ENCODE measurements around the gene ABCA8. TPM values are rescaled to one million over a fixed set of nuclear protein-coding genes. Genes with fewer than 3 reads are reported as not detected.

The ABCA8 gene
- total RNA-seq, 1 donor from 2014 or later = 52.9 TPM

- no peak for DNase-seq
- no peak for ATAC-seq (ENCODE audit: poor library complexity)
- intact Hi-C loops (cut with DNase I) = no loop called here
These were observed 63.0 kb downstream of the ABCA8 start for GRCh38 chr17:68892193-68892592.

- DNase-seq (no peak), ATAC-seq (ENCODE audit: poor library complexity) (no peak)
- intact Hi-C loops (cut with DNase I) = no loop called here
These were observed 68.8 kb downstream of the ABCA8 start for GRCh38 chr17:68886401-68886800.

DNA sequence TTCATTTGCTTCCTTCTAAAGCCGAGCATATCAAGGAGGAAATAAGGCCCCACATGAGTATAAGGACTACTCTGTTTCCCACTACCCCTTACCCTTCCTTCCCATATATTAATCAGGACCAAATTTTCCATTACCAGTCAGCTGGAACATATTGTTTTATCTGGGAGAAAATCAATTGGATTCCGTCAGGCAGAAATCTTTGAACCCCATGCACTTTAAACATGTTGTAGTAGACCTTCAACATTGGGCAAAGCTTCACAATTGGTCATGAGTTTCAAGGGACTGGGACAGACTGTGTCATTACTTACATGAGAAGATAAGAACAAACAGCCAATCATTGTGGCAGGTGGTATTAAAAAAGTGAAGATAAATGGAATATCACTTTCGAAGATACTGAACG is 70.3 kb downstream of the ABCA8 start:
- DNase-seq (no peak), ATAC-seq (ENCODE audit: poor library complexity) (no peak)
- intact Hi-C loops (cut with DNase I) = no loop called here

DNA sequence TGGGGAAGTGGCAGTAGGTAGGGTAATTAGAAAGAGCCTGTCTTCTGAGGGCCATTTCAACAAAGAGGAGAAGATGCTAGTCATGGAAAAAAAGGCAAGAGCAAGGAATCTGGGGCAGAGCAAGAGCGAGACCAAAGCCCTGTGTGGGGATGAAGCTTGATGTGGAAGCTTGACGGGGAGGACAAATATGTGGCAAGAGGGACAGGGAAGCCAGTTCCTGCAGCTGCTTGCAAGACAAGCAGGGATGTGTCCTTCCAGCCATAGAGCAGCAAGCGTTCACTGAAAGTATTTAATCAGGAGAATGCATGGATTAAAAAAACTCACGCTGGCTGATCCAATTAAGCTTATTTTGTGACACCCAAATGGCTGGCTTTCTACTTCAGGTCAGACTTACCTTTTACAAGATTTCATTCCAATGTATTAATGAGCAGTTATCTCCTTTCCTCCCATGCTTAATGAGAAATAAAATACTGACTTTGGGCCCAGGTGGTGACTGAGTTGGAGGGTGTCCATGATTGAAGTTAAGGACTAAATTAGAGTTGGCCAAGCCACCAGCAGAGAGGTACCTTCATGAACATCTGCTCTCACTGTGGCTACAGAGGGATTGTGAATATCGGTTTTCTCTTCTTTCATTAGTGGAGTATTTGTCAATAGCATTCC is 76.8 kb downstream of the ABCA8 start:
- ATAC-seq (ENCODE audit: poor library complexity) = no peak
- intact Hi-C loops (cut with DNase I) = no loop called here
- DNase-seq = no peak

DNA sequence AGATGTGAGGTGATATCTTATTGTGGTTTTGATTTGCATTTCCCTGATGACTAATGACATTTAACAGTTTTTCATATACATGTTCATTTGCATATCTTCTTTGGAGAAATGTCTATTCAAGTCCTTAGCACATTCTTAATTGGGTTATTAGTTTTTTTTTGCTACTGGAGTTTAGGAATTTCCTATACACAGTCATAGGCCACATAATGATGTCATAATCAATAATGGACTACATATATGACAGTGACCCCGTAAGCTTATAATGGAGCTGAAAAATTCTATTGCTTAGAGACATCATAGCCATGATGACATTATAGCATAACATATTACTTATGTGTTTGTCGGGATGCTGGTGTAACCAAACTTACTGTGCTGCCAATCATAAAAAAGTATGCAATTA is 83.7 kb downstream of the ABCA8 start:
- DNase-seq (no peak), ATAC-seq (ENCODE audit: poor library complexity) (no peak)
- intact Hi-C loops (cut with DNase I) = no loop called here

DNA sequence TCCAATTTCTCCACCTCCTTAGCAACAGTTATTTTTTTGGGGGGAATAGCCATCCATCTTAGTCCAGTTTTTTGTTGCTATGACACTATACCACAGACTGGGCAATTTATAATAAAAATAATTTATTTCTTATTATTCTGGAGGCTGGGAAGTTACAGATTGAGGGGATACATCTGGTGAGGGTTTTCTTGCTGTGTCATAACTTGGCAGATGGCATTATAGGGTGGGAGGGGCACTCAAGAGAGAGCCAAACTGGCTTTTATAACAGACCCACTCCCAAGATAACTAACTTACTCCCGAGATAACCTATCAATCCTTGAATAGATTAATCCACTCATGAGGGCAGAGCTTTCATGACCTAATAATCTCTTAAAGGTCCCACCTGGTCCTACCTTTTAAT is 84.2 kb downstream of the ABCA8 start:
- intact Hi-C loops (cut with DNase I) = no loop called here
- DNase-seq (no peak), ATAC-seq (ENCODE audit: poor library complexity) (no peak)

GRCh38 chr17:68870161-68870826 is 84.9 kb downstream of the ABCA8 start:
- ATAC-seq (ENCODE audit: poor library complexity) = no peak
- DNase-seq = no peak
- intact Hi-C loops (cut with DNase I) = no loop called here

DNA sequence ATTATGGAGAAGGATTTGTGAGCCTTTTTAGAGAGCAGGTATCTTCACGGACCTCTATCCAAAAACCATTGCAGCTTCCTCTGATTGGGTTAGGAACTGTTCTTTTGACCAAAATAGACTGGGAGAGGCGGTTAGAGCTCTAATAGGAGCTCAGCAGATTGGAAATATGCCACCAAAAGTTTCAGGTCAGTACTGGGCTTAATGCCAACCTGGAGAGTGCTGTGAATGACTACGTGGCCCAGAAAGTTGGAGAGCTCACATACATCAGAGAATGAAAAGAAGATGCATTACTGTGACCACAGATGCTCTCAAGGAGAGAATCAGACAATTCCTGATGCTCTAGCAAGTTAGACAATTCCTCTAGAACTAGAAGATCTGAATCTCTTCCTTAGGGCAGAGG is 86.5 kb downstream of the ABCA8 start:
- DNase-seq = no peak
- intact Hi-C loops (cut with DNase I) = no loop called here
- ATAC-seq (ENCODE audit: poor library complexity) = peak; percentile 90

GRCh38 chr17:68867759-68868516 is 87.3 kb downstream of the ABCA8 start:
- no peak for DNase-seq

DNA sequence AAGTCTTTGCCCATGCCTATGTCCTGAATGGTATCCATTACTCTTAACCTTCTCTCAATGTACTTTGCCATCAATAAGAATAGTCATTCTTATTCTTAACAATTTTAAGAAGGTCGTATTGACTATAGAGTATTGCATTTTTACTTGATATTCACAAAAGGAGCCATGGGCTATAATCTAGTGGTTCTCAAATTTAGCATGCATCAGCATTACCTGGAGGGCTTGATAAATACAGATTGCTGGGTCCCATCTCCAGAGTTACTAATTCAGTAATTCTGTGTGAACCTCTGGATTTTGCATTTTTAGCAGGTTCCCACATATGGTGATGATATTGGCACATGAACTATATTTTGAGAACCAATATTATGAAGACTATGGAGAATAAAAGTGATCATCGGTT is 89.6 kb downstream of the ABCA8 start:
- DNase-seq (no peak), ATAC-seq (ENCODE audit: poor library complexity) (no peak)
- intact Hi-C loops (cut with DNase I) = no loop called here

More at GRCh38 chr17:68867759-68868516, 87.3 kb downstream of the ABCA8 start:
- intact Hi-C loops (cut with DNase I) = no loop called here
- ATAC-seq (ENCODE audit: poor library complexity) = no peak

DNA sequence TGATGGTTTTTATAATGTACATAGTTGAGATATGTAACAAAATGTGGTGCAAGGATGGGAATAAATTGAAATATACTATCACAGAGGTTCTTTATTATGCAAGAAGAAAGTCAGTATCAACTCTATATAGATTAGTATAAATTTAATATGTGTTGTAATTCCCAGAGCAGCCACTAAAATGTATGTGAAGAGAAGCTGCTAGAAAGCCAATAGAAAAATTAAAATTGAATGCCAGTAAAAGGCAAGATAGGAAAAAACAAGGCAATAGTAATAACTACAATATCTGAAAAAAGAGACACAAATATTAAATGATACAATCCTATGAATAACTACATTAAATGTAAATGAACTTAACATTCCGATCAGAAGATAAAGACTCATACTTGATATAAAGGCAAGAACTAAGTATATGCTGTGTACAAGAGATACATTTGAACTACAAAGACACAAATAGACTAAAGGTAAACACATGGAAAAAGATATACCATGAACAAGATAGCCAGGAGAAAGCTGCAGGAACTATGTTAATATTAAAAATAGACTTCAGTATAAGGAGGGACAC is 92.0 kb downstream of the ABCA8 start:
- intact Hi-C loops (cut with DNase I) = no loop called here
- no peak for DNase-seq

GRCh38 chr17:68861602-68862001 is 93.6 kb downstream of the ABCA8 start:
- DNase-seq = no peak
- peak; percentile 76 for ATAC-seq (ENCODE audit: poor library complexity)
- intact Hi-C loops (cut with DNase I) = no loop called here

More for the DNA sequence above, 92.0 kb downstream of the ABCA8 start:
- ATAC-seq (ENCODE audit: poor library complexity) = no peak

GRCh38 chr17:68860941-68861340 is 94.3 kb downstream of the ABCA8 start:
- no peak for DNase-seq
- ATAC-seq (ENCODE audit: poor library complexity) = no peak
- intact Hi-C loops (cut with DNase I) = no loop called here

DNA sequence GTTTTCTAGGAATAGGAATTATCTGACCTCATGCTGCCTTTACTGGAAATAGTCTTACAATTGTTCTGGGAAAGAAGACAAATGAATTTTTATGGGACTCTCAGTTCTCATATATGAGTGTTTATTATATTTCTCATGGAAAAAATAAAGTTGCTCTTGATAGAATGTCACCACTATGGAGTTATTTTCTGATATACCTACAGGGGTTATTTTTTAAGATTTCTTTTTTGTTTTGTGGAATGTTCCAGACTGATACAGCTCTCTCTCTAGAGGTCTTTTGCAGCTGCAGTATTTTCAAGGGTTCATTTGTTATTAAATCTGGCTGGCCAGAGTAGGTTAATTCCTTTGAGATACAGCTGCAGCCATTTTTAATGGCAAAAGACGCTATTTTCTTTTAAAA is 100.7 kb downstream of the ABCA8 start:
- peak; percentile 72 for ATAC-seq (ENCODE audit: poor library complexity)
- no peak for DNase-seq
- intact Hi-C loops (cut with DNase I) = no loop called here

- intact Hi-C loops (cut with DNase I) = no loop called here
- no peak for DNase-seq
- ATAC-seq (ENCODE audit: poor library complexity) = peak; percentile 32
These were observed 101.8 kb downstream of the ABCA8 start for GRCh38 chr17:68853439-68853838.

GRCh38 chr17:68853036-68853435 is 102.2 kb downstream of the ABCA8 start:
- no peak for ATAC-seq (ENCODE audit: poor library complexity)

DNA sequence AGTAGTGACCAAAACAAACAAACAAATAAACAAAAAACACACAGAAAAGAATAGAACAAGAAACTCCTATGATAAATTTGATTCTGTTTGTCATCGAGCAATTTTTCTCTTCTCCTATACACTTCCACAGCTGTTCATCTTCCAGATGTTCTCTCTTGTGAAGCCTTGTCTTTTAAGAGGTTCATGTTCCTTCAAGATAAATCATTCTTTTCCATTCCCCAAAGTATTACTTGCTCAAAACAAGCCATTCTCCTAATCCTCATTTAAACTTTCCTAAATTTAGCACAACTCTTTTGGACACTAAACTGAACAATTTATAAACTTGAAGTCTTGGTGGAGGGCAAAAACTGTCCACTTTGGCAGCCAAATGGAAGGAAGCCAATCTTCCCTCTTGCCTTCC is 103.3 kb downstream of the ABCA8 start:
- DNase-seq = no peak
- no peak for ATAC-seq (ENCODE audit: poor library complexity)
- intact Hi-C loops (cut with DNase I) = no loop called here

More at GRCh38 chr17:68853036-68853435, 102.2 kb downstream of the ABCA8 start:
- DNase-seq = no peak
- intact Hi-C loops (cut with DNase I) = no loop called here

DNA sequence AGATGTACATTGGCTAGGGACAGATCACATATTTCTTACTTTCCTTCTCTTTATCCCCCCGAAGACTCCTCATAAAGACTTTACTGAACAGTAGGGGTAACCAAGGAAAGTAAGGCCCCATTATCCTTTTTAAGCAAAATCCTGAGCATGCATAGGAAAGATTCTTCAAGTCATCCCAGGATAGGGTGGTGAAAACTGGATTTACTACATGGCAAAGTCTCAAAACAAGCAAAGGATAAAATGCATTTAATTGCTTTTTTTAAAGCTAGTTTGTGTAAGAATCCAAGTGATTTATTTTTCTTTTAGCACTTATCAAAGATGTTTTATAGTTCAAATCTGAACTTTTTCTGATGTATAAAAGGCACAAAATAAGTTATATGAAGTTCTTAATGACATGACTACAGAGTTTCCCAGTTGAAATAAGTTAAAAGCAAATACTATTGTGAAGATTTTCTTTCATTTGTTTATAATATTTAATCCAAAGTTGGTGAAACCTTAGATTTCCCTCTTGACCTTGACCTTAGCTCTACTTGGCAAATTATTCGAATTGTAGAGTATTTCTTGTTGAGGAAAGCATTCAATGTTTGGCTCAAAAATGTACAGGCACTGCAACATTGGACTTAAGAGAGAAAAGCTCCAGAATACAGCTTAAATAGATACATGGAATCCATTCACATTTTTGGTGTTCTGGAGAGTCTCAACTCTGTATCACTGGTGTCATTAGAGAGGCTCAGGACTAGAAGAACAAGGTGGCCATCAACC is 104.3 kb downstream of the ABCA8 start:
- intact Hi-C loops (cut with DNase I) = no loop called here
- DNase-seq (no peak), ATAC-seq (ENCODE audit: poor library complexity) (no peak)

Measured in Right ventricle myocardium superior (tissue), 1 donor.